Hypothalamus (tissue), 51 donors: ENCODE results near the gene NGFR.

Source experiments
- DNase-seq, 51 donors: peaks; one replicate each; lab custom pipeline; 2025; lab: John Stamatoyannopoulos, UW

The NGFR gene

GRCh38 chr17:49555495-49556222 lies 60.6 kb downstream of the NGFR start:
- no peak for DNase-seq

DNA sequence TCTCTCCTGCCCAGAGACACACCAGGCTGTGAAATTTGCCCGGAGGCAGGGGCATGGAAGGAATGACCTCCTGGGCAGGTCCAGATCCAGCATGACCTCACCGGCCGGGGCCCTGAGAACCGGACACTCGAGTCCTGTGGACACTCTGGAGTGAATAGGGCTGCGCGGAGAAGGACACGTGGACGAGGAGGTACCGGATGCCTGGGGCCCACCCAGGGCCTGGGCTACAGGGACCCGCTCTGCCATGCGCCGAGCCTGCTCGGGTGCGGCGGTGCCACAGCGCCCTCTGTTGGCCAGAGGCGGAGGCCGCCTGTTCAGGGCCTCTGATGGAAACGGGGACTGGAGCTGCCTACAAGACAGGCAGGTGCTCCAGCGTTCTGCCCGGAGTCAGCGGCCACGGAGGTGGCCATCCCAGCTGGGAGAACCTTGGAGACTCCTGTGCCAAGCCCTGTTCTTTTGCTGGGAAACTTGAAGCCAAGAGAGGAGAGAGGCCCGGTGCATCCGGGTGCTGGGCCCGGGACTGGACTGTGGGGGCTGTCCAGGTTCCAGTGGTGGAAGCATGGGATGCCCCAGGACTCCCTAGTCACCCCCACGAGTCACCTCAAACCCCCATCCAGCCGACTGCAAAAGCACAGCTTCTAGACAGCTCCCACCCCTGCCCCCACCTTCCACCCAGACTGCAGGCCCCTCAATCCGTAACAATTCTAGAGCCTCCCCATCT lies 61.3 kb downstream of the NGFR start:
- peak in 44 of 51 donors; percentile 13 to 86 (median 54) for DNase-seq

GRCh38 chr17:49557312-49558024 lies 62.4 kb downstream of the NGFR start:
- peak in 4 of 51 donors; percentile 4 to 29 (median 16) for DNase-seq
